Subcutaneous adipose tissue (tissue), 4 donors: ENCODE measurements around the gene UGT1A5. TPM values are rescaled to one million over a fixed set of nuclear protein-coding genes. Genes with fewer than 3 reads are reported as not detected.

Experiments used
- total RNA-seq, 4 donors: library from RNA; depleted of rRNA; stranded (reverse); fragments of >200 nt; gene quantifications; one replicate each; pipeline ENCODE4 v1.1.0, GENCODE V29; 2016
- TF ChIP-seq, protein P1 (sequence below): fragments of 450-650 bp; IDR thresholded peaks from one replicate; pipeline ENCODE4 v1.5.1; 2016; ENCODE audit warnings: low read depth, mild to moderate bottlenecking, control low read depth, antibody characterized with exemption, moderate library complexity

Gene UGT1A5
- total RNA-seq, 4 donors from 2014 or later, result not detected

- TF ChIP-seq, protein P1, sequence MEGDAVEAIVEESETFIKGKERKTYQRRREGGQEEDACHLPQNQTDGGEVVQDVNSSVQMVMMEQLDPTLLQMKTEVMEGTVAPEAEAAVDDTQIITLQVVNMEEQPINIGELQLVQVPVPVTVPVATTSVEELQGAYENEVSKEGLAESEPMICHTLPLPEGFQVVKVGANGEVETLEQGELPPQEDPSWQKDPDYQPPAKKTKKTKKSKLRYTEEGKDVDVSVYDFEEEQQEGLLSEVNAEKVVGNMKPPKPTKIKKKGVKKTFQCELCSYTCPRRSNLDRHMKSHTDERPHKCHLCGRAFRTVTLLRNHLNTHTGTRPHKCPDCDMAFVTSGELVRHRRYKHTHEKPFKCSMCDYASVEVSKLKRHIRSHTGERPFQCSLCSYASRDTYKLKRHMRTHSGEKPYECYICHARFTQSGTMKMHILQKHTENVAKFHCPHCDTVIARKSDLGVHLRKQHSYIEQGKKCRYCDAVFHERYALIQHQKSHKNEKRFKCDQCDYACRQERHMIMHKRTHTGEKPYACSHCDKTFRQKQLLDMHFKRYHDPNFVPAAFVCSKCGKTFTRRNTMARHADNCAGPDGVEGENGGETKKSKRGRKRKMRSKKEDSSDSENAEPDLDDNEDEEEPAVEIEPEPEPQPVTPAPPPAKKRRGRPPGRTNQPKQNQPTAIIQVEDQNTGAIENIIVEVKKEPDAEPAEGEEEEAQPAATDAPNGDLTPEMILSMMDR, result no peak
Observed at GRCh38 chr2:233768076-233768475, 55.4 kb downstream of the UGT1A5 start.

- TF ChIP-seq, protein P1, result no peak
Observed at GRCh38 chr2:233769260-233769659, 56.6 kb downstream of the UGT1A5 start.

DNA sequence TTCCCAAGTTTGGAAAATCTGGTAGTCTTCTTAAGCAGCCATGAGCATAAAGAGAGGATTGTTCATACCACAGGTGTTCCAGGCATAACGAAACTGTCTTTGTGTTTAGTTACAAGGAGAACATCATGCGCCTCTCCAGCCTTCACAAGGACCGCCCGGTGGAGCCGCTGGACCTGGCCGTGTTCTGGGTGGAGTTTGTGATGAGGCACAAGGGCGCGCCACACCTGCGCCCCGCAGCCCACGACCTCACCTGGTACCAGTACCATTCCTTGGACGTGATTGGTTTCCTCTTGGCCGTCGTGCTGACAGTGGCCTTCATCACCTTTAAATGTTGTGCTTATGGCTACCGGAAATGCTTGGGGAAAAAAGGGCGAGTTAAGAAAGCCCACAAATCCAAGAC lies 59.4 kb downstream of the UGT1A5 start:
- TF ChIP-seq, protein P1, result no peak

DNA sequence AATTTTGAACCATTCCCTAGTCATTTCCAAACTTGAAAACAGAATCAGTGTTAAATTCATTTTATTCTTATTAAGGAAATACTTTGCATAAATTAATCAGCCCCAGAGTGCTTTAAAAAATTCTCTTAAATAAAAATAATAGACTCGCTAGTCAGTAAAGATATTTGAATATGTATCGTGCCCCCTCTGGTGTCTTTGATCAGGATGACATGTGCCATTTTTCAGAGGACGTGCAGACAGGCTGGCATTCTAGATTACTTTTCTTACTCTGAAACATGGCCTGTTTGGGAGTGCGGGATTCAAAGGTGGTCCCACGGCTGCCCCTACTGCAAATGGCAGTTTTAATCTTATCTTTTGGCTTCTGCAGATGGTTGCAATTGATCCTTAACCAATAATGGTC lies 59.9 kb downstream of the UGT1A5 start:
- TF ChIP-seq, protein P1, result no peak

DNA sequence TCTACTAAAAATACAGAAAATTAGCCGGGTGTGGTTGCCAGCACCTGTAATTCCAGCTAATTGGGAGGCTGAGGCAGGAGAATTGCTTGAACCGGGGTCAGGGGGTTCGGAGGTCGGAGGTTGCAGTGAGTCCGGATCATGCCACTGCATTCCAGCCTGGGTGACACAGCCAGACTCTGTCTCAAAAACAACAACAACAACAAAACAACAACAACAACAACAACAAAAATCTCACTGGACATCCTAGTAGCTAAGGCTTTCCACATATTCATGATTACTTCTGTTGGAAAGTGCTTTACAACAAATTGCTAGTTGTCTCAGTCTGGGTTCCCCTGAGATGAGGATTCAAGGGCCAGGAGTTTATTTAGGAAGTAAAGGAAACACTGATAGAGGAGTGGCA lies 61.1 kb downstream of the UGT1A5 start:
- TF ChIP-seq, protein P1, result no peak

- TF ChIP-seq, protein P1, result no peak
Observed at GRCh38 chr2:233775414-233775813, 62.7 kb downstream of the UGT1A5 start.

DNA sequence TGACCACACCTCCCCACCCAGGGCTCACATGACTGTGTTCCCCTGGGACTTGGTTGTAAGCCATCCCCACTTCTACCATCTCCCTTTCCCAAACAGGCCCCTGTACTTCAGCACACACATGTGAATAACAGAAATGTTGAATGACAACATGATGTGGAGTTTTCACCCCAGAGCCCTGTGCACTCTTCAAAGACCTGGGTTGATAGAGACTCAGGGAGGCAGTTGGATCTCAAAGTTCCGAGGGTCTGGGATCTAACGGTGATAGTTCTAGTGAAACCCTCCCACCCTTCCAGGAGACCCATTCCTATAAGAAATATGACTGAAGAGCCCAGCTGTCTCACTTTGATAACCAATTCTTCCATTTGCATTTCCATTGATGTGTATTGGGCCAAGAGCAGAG lies 65.3 kb downstream of the UGT1A5 start, which contains the start of gene MROH2A:
MROH2A (plus strand) TSS at position 301 of the 400 bp plus-strand sequence. CDS start 1,029 bp downstream, outside the sequence.
- TF ChIP-seq, protein P1, result no peak

GRCh38 chr2:233779722-233780121 lies 67.0 kb downstream of the UGT1A5 start:
- TF ChIP-seq, protein P1, result no peak
